GM18511 (cell line): ENCODE results near the gene HECA.
"Not testable (repeated sequence)": the region's sequence is repeated elsewhere in the genome, so short reads cannot be mapped to it uniquely, and the experiment has no call there.

Experiments
- ATAC-seq: cut with Tn5 transposase; IDR thresholded peaks from one replicate; pipeline ENCODE4 v1.9.1; 2021; ENCODE audit warnings: mild to moderate bottlenecking, moderate library complexity; ENCODE audit not compliant: unreplicated experiment

The HECA gene

DNA sequence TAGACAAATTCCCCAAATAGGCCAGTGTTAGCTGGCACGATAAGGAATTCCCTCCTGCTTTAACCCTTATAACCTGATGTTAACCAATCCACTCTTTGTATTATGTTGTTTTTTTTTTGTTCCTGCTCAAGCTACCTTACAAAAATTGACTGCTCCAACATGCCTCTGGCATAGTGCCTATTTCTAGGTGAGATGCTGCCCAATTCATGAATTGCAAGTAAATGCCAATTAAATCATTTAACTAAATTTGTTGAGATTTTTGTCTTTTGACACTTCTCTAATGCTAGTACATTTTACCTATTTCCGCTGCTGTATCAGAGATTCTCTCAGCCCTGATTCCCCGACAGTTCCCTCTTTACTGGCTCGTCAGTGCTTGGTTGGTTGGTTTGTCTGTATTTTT is 66.5 kb downstream of the HECA start:
- no peak for ATAC-seq

DNA sequence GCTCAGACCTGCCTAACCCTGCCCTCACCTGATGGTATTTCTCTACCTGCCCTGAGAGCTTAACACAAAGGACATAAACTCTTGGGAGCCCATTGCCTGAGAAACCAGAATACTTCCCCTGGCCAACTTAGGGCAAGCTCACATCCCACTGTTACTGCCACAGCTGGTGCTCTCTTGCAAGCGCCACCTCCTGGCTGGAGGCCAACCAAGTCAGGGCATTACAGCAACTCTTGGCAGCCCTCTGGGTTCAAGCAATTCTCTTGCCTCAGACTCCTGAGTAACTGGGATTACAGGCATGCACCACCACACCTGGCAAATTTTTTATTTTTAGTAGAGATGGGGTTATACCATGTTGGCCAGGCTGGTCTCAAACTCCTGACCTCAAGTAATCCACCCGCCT is 70.1 kb downstream of the HECA start:
- no peak for ATAC-seq

DNA sequence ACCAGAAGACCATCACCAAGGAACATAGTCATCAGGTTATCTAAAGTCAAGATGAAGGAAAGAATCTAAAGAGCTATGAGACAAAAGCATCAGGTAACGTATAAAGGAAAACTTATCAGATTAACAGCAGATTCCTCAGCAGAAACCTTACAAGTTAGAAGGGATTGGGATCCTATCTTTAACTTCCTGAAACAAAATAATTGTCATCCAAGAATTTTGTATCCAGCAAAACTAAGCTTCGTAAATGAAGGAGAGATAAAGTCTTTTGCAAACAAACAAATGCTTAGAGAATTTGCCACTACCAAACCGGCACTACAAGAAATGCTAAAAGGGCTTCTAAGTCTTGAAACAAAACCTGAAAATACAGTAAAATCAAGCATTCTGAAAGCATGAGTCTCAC is 71.0 kb downstream of the HECA start:
- no peak for ATAC-seq

DNA sequence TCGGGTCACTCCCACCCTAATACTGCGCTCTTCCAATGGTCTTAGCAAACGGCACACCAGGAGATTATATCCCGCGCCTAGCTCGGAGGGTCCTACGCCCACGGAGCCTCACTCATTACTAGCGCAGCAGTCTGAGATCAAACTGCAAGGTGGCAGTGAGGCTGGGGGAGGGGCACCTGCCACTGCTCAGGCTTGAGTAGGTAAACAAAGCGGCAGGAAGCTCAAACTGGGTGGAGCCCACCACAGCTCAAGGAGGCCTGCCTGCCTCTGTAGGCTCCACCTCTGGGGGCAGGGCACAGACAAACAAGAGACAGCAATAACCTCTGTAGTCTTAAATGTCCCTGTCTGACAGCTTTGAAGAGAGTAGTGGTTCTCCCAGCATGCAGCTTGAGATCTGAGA is 75.9 kb downstream of the HECA start:
- not testable (repeated sequence) for ATAC-seq

DNA sequence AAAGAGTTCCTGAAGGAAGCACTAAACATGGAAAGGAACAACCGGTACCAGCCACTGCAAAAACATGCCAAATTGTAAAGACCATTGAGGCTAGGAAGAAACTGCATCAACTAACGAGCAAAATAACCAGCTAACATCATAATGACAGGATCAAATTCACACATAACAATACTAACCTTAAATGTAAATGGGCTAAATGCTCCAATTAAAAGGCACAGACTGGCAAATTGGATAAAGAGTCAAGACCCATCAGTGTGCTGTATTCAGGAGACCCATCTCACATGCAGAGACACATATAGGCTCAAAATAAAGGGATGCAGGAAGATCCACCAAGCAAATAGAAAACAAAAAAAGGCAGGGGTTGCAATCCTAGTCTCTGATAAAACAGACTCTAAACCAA is 77.6 kb downstream of the HECA start:
- not testable (repeated sequence) for ATAC-seq

DNA sequence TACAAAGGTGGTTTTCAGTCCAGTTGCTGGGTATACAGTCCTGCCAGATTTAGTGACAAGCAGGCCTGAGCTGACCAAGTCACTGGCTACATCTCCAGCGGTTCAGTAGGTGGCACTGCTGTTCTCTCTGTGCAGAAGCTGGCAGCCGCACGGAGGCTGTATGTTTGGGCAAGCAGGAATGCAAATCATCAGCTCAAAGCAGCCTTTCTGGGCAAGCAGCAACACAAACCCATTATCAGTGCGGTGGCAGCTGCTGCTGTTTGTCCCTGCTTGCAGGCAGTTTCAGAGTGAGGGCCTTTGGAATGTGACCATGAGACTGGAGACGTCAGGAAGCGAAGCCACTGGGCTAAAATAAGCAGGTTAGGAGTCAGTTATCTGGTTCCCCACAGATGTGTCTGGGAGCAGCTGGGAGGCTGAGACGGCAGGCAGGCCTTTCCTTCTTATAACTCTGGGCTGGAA is 84.4 kb downstream of the HECA start:
- ATAC-seq, result peak; percentile 100

DNA sequence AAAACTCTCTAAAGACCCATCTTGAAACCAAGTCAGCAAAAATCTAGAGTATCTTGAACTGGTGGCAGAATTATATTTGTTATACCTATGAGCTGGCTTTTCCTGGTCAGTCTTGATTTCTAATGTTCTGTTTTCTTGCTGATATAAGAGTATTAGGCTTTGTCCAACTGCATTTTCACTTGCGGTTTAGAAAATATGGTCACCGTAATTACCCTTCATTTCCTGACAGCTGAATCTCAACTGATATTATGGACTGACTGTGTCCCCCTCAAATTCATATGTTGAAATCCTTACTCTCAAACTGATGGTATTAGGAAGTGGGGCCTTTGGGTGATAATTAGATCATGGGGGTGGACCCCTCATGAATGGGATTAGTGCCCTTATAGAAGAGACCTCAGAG is 84.9 kb downstream of the HECA start:
- ATAC-seq, result no peak

DNA sequence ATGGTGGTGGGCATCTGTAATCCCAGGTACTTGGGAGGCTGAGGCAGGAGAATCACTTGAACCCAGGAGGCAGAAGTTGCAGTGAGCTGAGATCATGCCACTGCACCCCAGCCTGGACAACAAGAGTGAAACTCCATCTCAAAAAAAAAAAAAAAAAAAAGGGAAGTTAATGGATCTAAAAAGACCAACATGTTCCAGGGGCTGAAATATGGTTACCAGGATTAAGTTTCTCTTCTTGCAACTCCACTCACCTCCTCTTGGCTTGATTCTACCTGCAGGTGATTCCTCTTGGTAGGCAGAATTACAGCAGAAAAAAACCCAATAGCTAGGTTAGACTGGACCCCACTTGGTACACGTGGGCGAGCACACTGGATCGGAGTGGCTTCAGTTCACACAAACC is 93.5 kb downstream of the HECA start:
- not testable (repeated sequence) for ATAC-seq
